Measurements from ENCODE around the gene NFKB1.

DNA sequence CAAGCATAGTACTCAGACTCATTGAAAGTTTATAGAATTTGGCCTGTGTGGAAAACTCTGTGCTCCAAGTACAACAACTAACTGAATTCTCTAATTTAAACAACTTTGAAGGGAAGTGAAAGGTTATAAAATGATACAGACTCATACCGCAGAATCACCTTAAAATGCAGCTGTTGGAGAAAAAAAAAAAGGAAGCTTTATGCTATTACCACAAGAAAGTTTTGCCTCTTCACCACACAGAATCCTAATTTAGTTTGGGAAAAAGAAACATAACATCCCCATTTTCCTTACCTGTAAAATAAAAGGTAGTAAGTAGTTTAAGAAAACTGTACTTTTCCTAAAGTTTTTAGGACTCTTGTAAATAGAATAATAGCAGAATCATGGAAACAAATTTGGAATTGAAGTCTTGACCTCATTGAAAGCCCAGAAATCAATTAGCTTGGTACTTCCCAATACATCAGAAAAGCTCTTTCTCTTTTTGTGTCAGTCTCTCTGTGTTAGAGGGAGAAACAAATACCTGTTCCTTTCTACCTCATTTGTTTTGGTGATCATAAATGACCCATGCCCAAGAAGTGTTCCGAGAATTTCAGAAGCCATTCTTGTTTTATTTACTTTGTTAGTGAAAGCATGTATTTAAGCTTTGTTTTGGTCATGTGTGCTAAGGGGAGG lies 78.8 kb downstream of the NFKB1 start:
- no peak for TF ChIP-seq EP300 (IDR thresholded peaks at IDR 0.05)
- TF ChIP-seq, protein P1, sequence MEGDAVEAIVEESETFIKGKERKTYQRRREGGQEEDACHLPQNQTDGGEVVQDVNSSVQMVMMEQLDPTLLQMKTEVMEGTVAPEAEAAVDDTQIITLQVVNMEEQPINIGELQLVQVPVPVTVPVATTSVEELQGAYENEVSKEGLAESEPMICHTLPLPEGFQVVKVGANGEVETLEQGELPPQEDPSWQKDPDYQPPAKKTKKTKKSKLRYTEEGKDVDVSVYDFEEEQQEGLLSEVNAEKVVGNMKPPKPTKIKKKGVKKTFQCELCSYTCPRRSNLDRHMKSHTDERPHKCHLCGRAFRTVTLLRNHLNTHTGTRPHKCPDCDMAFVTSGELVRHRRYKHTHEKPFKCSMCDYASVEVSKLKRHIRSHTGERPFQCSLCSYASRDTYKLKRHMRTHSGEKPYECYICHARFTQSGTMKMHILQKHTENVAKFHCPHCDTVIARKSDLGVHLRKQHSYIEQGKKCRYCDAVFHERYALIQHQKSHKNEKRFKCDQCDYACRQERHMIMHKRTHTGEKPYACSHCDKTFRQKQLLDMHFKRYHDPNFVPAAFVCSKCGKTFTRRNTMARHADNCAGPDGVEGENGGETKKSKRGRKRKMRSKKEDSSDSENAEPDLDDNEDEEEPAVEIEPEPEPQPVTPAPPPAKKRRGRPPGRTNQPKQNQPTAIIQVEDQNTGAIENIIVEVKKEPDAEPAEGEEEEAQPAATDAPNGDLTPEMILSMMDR (IDR thresholded peaks at IDR 0.05): no peak
- TF ChIP-seq POLR2A (IDR thresholded peaks at IDR 0.05; ENCODE audit: low read depth): no peak

Data from esophagus muscularis mucosa (tissue), 4 donors.